ENCODE results near the gene DNAJC1.

- TF ChIP-seq POLR2A (IDR thresholded peaks at IDR 0.05; ENCODE audit: low read depth, low read length), result no peak
- no peak for TF ChIP-seq TAF1 (IDR thresholded peaks at IDR 0.05; ENCODE audit: low read depth, low read length)
- TF ChIP-seq POLR2AphosphoS5 (IDR thresholded peaks at IDR 0.05; ENCODE audit: low read depth, low read length), result no peak
- no peak for TF ChIP-seq SPI1 (IDR thresholded peaks at IDR 0.05; ENCODE audit: low read depth, low read length)
Observed at GRCh38 chr10:22006379-22006884, 2.9 kb upstream of the DNAJC1 start.

Measured in GM12891 (cell line).